Measurements from ENCODE around the gene SLC1A4.
"Not testable (repeated sequence)": the region's sequence is repeated elsewhere in the genome, so short reads cannot be mapped to it uniquely, and the experiment has no call there.

Gene SLC1A4

GRCh38 chr2:65015731-65016130 is 26.5 kb downstream of the SLC1A4 start:
- in situ Hi-C loops (cut with MboI; ENCODE audit: low pct_unique_long_range_greater_than_20kb, low sequenced_read_pairs, unreplicated experiment) = no loop called here

GRCh38 chr2:65016789-65017188 is 27.6 kb downstream of the SLC1A4 start:
- peak; percentile 66 for DNase-seq (ENCODE audit: low spot score)
- in situ Hi-C loops (cut with MboI; ENCODE audit: low pct_unique_long_range_greater_than_20kb, low sequenced_read_pairs, unreplicated experiment) = no loop called here
- no peak for TF ChIP-seq CTCF (IDR thresholded peaks at IDR 0.05; ENCODE audit: extremely low read depth, insufficient read depth, missing control alignments)

More at GRCh38 chr2:65015731-65016130, 26.5 kb downstream of the SLC1A4 start:
- TF ChIP-seq CTCF (IDR thresholded peaks at IDR 0.05; ENCODE audit: extremely low read depth, insufficient read depth, missing control alignments) = no peak
- DNase-seq (ENCODE audit: low spot score) = no peak

GRCh38 chr2:65017335-65017734 is 28.1 kb downstream of the SLC1A4 start:
- peak; percentile 51 for TF ChIP-seq CTCF (IDR thresholded peaks at IDR 0.05; ENCODE audit: extremely low read depth, insufficient read depth, missing control alignments)
- DNase-seq (ENCODE audit: low spot score) = peak; percentile 36
- in situ Hi-C loops (cut with MboI; ENCODE audit: low pct_unique_long_range_greater_than_20kb, low sequenced_read_pairs, unreplicated experiment) = no loop called here

GRCh38 chr2:65018141-65018582 is 29.0 kb downstream of the SLC1A4 start:
- TF ChIP-seq CTCF (IDR thresholded peaks at IDR 0.05; ENCODE audit: extremely low read depth, insufficient read depth, missing control alignments) = no peak
- no peak for DNase-seq (ENCODE audit: low spot score)
- in situ Hi-C loops (cut with MboI; ENCODE audit: low pct_unique_long_range_greater_than_20kb, low sequenced_read_pairs, unreplicated experiment) = no loop called here

DNA sequence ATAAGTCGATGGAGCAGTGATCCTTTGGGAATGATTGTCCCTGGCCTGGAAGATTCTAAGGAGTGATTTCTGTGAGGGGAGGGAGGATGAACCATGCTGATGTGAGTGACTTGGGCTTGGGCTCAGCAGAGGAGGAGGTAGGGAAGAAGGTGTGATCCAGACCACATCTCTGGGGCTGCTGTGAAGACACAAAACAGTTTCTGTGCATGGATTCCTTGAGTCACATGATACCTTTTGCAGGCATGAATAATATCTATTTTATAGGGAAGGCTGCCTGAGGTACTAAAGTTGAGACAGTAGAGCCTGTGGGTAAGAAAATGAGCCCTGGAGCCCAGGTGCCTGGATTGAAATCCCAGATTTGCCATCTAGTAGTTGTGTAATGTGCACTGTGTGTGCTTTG is 29.8 kb downstream of the SLC1A4 start:
- in situ Hi-C loops (cut with MboI; ENCODE audit: low pct_unique_long_range_greater_than_20kb, low sequenced_read_pairs, unreplicated experiment) = no loop called here
- TF ChIP-seq CTCF (IDR thresholded peaks at IDR 0.05; ENCODE audit: extremely low read depth, insufficient read depth, missing control alignments) = no peak
- DNase-seq (ENCODE audit: low spot score) = no peak

GRCh38 chr2:65019675-65020195 is 30.5 kb downstream of the SLC1A4 start:
- TF ChIP-seq CTCF (IDR thresholded peaks at IDR 0.05; ENCODE audit: extremely low read depth, insufficient read depth, missing control alignments) = no peak
- DNase-seq (ENCODE audit: low spot score) = no peak
- in situ Hi-C loops (cut with MboI; ENCODE audit: low pct_unique_long_range_greater_than_20kb, low sequenced_read_pairs, unreplicated experiment) = no loop called here

DNA sequence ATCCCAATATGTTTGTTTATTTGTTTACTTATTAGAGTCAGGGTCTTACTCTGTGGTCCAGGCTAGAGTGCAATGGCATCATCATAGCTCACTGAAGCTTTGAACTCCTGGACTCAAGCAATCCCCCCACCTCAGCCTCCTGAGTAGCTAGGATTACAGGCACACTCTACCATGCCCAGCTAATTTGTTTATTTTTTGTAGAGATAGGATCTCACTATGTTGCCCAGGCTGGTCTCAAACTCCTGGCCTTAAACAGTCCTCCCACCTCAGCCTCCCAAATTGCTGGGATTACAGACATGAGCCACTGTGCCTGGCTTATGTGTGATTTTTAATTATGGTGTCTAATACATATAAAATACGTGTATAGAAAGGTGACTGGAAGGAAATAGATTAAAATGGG is 31.1 kb downstream of the SLC1A4 start:
- in situ Hi-C loops (cut with MboI; ENCODE audit: low pct_unique_long_range_greater_than_20kb, low sequenced_read_pairs, unreplicated experiment); DNase-seq (ENCODE audit: low spot score): not testable (repeated sequence)
